Stimulated activated CD4-positive, alpha-beta T cell treated with anti-CD3 and anti-CD28 coated beads, TNF-alpha, amount 100 ng/mL, for 4 hours (primary cell): Measurements from ENCODE around the gene IQSEC1.
"Not testable (repeated sequence)": the region's sequence is repeated elsewhere in the genome, so short reads cannot be mapped to it uniquely, and the experiment has no call there.

Experiments
- DNase-seq, 3 experiments: peaks; one replicate each; pipeline ENCODE4 v3.0.0-alpha.2; 2020; ENCODE audit warnings: low read depth in 3 of 3

The IQSEC1 gene

GRCh38 chr3:12893247-12893646 is 180.0 kb downstream of the IQSEC1 start:
- DNase-seq = no peak

- no peak for DNase-seq
Measured at GRCh38 chr3:12892840-12893189, 180.4 kb downstream of the IQSEC1 start.

- DNase-seq = peak in 1 of 3 experiments; percentile 19
Measured at GRCh38 chr3:12891985-12892839, 181.0 kb downstream of the IQSEC1 start.

GRCh38 chr3:12891391-12891984 is 181.7 kb downstream of the IQSEC1 start:
- no peak for DNase-seq

GRCh38 chr3:12890610-12891390 is 182.4 kb downstream of the IQSEC1 start:
- DNase-seq = no peak

- no peak for DNase-seq
Measured at GRCh38 chr3:12886736-12887135, 186.5 kb downstream of the IQSEC1 start.

GRCh38 chr3:12886106-12886679 is 187.0 kb downstream of the IQSEC1 start:
- DNase-seq = no peak

GRCh38 chr3:12885583-12885930 is 187.7 kb downstream of the IQSEC1 start:
- no peak for DNase-seq

GRCh38 chr3:12884790-12885582 is 188.2 kb downstream of the IQSEC1 start:
- no peak for DNase-seq

GRCh38 chr3:12884186-12884680 is 189.0 kb downstream of the IQSEC1 start:
- DNase-seq = no peak

- DNase-seq = no peak
Measured at GRCh38 chr3:12882336-12883310, 190.6 kb downstream of the IQSEC1 start.

GRCh38 chr3:12881858-12882257 is 191.4 kb downstream of the IQSEC1 start:
- not testable (repeated sequence) for DNase-seq

GRCh38 chr3:12879191-12879815 is 193.9 kb downstream of the IQSEC1 start:
- no peak for DNase-seq

- DNase-seq = not testable (repeated sequence)
Measured at GRCh38 chr3:12878758-12879157, 194.5 kb downstream of the IQSEC1 start.

- no peak for DNase-seq
Measured at GRCh38 chr3:12878141-12878574, 195.1 kb downstream of the IQSEC1 start.

- no peak for DNase-seq
Measured at GRCh38 chr3:12877040-12877439, 196.2 kb downstream of the IQSEC1 start.

GRCh38 chr3:12875857-12876836 is 197.1 kb downstream of the IQSEC1 start:
- no peak for DNase-seq

- DNase-seq = no peak
Measured at GRCh38 chr3:12871404-12871983, 201.7 kb downstream of the IQSEC1 start.
